AG04450 (cell line): Measurements from ENCODE around the gene TMEM220. TPM values are rescaled to one million over a fixed set of nuclear protein-coding genes. Genes with fewer than 3 reads are reported as not detected.

ENCODE experiments used
- CTCF ChIA-PET: fragments of 300-600, 350-600 bp; formaldehyde crosslinking; extraction: SDS; loops from one replicate; lab custom pipeline; 2022; ENCODE audit warnings: antibody characterized with exemption, inconsistent platforms; lab: Charles Lee
- POLR2A ChIA-PET: fragments of 350-600 bp; formaldehyde crosslinking; extraction: SDS; loops from one replicate; lab custom pipeline; 2021; ENCODE audit warnings: antibody characterized with exemption, inconsistent platforms; lab: Yijun Ruan, JAX
- DNase-seq: peaks from one replicate; pipeline ENCODE4 v3.0.0-alpha.2; 2011; ENCODE audit warnings: low read depth, low spot score
- H3K27ac ChIP-seq: one replicate; pipeline ENCODE4 v1.5.1; 2012; ENCODE audit warnings: low read depth, low read length, control low read depth
- H3K27me3 ChIP-seq: one replicate; pipeline ENCODE4 v1.6.0; 2012; ENCODE audit warnings: low read length; ENCODE audit not compliant: control insufficient read depth, insufficient read depth
- H3K4me3 ChIP-seq: 2 replicates; pipeline ENCODE4 v1.5.1; 2011; ENCODE audit warnings: mild to moderate bottlenecking, low read depth, low read length, control low read depth
- H3K9me3 ChIP-seq: 2 replicates; pipeline ENCODE4 v1.5.1; 2012; ENCODE audit warnings: low read length; ENCODE audit not compliant: control insufficient read depth, insufficient read depth
- CTCF ChIP-seq: IDR thresholded peaks from 2 replicates; pipeline ENCODE4 v1.5.1; 2011; ENCODE audit warnings: low read depth, low read length, control low read depth, inconsistent platforms
- polyA plus RNA-seq: library from polyadenylated mRNA; depleted of rRNA; stranded (reverse); fragments of >200 nt; gene quantifications from 2 replicates; pipeline ENCODE4 v1.2.3, GENCODE V29; 2011

The TMEM220 gene
- polyA plus RNA-seq, 1 experiment = 6.1 TPM

DNA sequence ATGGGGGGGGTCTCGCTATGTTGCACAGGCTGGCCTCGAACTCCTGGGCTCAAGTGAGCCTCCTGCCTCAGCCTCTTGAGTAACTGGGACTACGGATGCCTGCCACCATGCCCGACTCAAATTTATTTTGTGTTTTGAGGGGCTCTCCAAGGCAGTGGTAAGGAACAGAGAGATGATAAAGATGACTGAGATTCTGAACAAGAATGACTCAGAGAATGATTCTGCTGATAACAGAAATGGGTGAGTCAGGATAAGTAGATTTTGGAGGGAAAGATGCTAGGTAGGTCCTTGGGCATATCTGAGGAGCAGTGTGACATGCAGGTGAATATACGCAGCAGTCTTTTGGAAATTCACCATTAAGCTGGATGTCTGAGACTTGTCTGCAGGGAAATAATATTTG, 2.6 kb downstream of the TMEM220 start:
- DNase-seq = no peak
- no peak overlapping the region for H3K27ac ChIP-seq
- no peaks in the 10 kb centered on the region for H3K27me3 ChIP-seq
- CTCF ChIA-PET = interaction anchor here (1.2 kb wide), 1 partner anchor 10 kb away, joined by 5 read pairs; no protein-coding TSS in a partner anchor
- TF ChIP-seq CTCF = no peak
- POLR2A ChIA-PET = no interaction called here
- no peak overlapping the region for H3K4me3 ChIP-seq
- H3K9me3 ChIP-seq = no peaks in the 10 kb centered on the region

GRCh38 chr17:10726196-10726595, 3.6 kb downstream of the TMEM220 start:
- no peaks in the 10 kb centered on the region for H3K27me3 ChIP-seq
- H3K9me3 ChIP-seq = no peaks in the 10 kb centered on the region
- POLR2A ChIA-PET = no interaction called here
- no peak for DNase-seq
- no peak overlapping the region for H3K4me3 ChIP-seq
- CTCF ChIA-PET = no interaction called here
- no peak for TF ChIP-seq CTCF
- H3K27ac ChIP-seq = no peak overlapping the region

GRCh38 chr17:10725262-10725661, 4.6 kb downstream of the TMEM220 start:
- POLR2A ChIA-PET = no interaction called here
- no peak overlapping the region for H3K4me3 ChIP-seq
- DNase-seq = no peak
- CTCF ChIA-PET = no interaction called here
- H3K9me3 ChIP-seq = no peaks in the 10 kb centered on the region
- H3K27ac ChIP-seq = no peak overlapping the region
- no peak for TF ChIP-seq CTCF
- no peaks in the 10 kb centered on the region for H3K27me3 ChIP-seq

- no peak for TF ChIP-seq CTCF
- ChIA-PET CTCF (no interaction called here), POLR2A (no interaction called here)
- no peak for DNase-seq
- no peak overlapping the region for H3K27ac ChIP-seq
- H3K27me3 ChIP-seq = no peaks in the 10 kb centered on the region
- H3K4me3 ChIP-seq = no peak overlapping the region
- no peaks in the 10 kb centered on the region for H3K9me3 ChIP-seq
These were observed 5.2 kb downstream of the TMEM220 start for GRCh38 chr17:10724546-10725195.

DNA sequence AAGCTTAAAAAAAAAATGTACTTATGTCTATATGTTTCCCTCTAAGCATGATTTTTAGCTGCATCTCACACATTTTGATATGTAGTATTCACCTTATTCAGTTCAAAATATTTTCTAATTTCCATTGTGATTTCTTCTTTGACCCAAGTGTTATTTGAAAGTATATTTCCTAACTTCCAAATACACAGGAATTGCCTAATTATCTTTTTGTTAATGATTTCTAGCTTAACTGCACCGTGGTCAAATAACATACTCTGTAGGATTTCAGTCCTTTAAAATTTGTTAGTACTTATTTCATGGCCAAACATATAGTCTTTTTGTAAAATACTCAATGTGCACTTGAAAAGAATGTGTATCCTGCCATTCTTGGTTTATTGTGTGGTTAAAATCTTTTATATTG, 11.3 kb downstream of the TMEM220 start:
- Histone ChIP-seq H3K27me3 (no peaks in the 10 kb centered on the region), H3K9me3 (no peaks in the 10 kb centered on the region), H3K4me3 (no peak overlapping the region), H3K27ac (no peak overlapping the region)
- ChIA-PET CTCF (interaction anchor here (0.6 to 3.1 kb wide), 3 partner anchors 19 to 101 kb away, joined by 3 to 14 read pairs (median 10); no protein-coding TSS in a partner anchor), POLR2A (no interaction called here)
- DNase-seq = no peak
- TF ChIP-seq CTCF = no peak
